Duodenal mucosa (tissue), 2 donors: ENCODE data around the gene IFT122.
"Not testable (repeated sequence)": the region's sequence is repeated elsewhere in the genome, so short reads cannot be mapped to it uniquely, and the experiment has no call there.

Experiments
- H3K27ac ChIP-seq: one replicate; pipeline ENCODE4 v1.7.0; 2013; ENCODE audit warnings: low read depth, low read length
- H3K27me3 ChIP-seq, 2 donors: one replicate each; pipeline ENCODE4 v1.7.0; 2013; ENCODE audit warnings: low read length in 2 of 2, control low read depth in 1 of 2; ENCODE audit not compliant: insufficient read depth in 2 of 2, control insufficient read depth in 1 of 2
- H3K36me3 ChIP-seq, 2 donors: one replicate each; pipeline ENCODE4 v1.7.0; 2013; ENCODE audit warnings: low read length in 2 of 2, control low read depth in 1 of 2; ENCODE audit not compliant: insufficient read depth in 2 of 2, control insufficient read depth in 1 of 2
- H3K4me1 ChIP-seq, 2 donors: one replicate each; pipeline ENCODE4 v1.7.0; 2013; ENCODE audit warnings: low read length in 2 of 2, control low read depth in 1 of 2; ENCODE audit not compliant: insufficient read depth in 2 of 2, control insufficient read depth in 1 of 2
- H3K4me3 ChIP-seq, 2 donors: one replicate each; pipeline ENCODE4 v1.7.0; 2013; ENCODE audit warnings: low read length in 2 of 2, low read depth in 1 of 2
- H3K9ac ChIP-seq, 2 donors: one replicate each; pipeline ENCODE4 v1.7.0; 2013; ENCODE audit warnings: low read length in 2 of 2, low read depth in 1 of 2
- H3K9me3 ChIP-seq, 2 donors: one replicate each; pipeline ENCODE4 v1.7.0; 2013; ENCODE audit warnings: low read length in 2 of 2, control low read depth in 1 of 2; ENCODE audit not compliant: control insufficient read depth in 1 of 2

Gene IFT122

DNA sequence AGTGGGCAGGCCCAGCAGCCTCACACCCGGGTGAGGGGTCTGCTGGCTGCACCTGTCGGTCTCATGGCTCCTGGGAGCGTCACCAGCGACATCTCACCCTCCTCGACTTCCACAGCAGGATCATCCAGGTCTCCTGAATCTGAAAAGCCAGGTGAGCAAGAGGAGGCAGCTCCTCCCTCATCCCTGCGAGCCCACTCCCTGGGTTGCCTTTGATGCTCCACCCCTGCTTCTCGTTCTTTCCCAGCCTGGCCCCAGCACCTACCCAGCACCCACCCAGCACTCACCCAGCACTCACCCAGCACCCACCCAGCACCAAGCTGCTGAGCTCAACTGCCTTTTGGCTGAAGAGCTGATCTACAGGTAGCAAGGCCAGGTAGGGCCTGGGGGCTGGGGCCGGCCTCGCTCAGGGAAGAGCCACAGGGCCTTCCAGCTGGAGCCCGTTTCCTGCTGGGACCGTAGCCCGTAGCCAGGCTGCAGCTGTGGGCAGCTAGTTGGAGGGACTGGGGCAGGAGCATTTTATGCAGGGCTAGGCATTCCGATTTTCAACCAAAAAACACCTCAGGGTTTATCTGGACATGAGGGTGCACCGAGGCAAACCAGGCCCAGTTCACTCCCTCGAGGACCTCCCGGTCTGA is 103.2 kb downstream of the IFT122 start, which contains the start of gene H1-8:
Gene H1-8 (plus strand): TSS at position 20 of the 635 bp plus-strand sequence. CDS start 44 bp downstream, at position 64.
- no peak within 1 kb of the TSS for H3K9ac ChIP-seq
- H3K9me3 ChIP-seq: no peaks in the 10 kb centered on the region
- no peak within 1 kb of the TSS for H3K4me3 ChIP-seq
- no peak within 1 kb of the TSS for H3K27ac ChIP-seq
- H3K36me3 ChIP-seq: no peaks in the 10 kb centered on the region
- H3K4me1 ChIP-seq: no peaks in the 10 kb centered on the region
- H3K27me3 ChIP-seq: no peaks in the 10 kb centered on the region

DNA sequence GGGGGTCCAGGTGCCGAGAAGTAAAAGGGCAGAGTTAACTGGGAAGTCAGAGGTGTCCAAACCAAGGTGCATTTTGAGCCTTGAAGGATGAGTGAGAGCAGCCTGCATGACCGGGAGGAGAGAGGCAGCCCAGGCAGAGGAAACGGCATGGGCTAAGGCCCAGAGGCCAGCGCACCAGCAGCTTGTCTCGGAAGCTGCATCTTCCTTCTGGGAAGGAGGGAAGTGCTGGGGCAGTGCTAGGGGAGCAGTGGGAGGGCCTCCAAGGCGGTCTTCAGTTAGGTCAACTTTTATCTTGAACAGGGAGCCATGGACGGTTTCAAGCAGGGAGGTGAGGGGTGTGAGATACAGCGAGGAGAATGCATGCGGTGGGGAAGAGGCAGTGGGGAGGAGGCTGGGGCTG is 104.0 kb downstream of the IFT122 start:
- no peaks in the 10 kb centered on the region for H3K4me1 ChIP-seq
- no peak overlapping the region for H3K9ac ChIP-seq
- H3K9me3 ChIP-seq: no peaks in the 10 kb centered on the region
- no peaks in the 10 kb centered on the region for H3K36me3 ChIP-seq
- no peak overlapping the region for H3K4me3 ChIP-seq
- no peak overlapping the region for H3K27ac ChIP-seq
- H3K27me3 ChIP-seq: no peaks in the 10 kb centered on the region

DNA sequence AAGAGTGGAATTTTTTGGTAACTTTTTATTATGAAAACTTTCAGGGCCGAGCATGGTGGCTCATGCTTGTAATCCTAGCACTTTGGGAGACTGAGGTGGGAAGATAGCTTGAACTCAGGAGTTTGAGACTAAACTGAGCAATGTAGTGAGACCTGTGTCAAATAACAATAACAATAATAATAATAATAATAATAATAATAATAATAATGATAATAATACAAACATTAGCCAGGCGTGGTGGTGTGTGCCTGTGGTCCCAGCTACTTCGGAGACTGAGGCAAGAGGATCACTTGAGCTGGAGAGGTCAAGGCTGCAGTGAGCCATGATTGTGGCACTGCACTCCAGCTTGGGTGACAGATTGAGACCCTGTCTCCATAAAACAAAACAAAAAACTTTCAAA is 105.9 kb downstream of the IFT122 start:
- not testable (repeated sequence) for H3K4me1 ChIP-seq, H3K9me3 ChIP-seq, H3K27me3 ChIP-seq, H3K4me3 ChIP-seq, H3K9ac ChIP-seq, H3K36me3 ChIP-seq, H3K27ac ChIP-seq

DNA sequence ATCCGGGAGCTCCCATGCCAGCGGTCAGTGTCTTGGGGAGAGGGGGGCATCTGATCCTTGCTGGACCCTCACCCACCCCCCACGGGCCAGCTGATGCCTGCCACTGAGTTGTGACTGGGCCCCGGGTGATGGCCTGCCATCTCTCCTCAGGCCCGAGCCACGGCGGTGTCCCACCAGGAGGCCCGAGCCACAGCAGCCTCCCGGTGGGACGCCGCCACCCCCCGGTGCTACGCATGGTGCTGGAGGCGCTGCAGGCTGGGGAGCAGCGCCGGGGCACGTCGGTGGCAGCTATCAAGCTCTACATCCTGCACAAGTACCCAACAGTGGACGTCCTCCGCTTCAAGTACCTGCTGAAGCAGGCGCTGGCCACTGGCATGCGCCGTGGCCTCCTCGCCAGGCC is 107.2 kb downstream of the IFT122 start:
- no peaks in the 10 kb centered on the region for H3K9me3 ChIP-seq
- no peaks in the 10 kb centered on the region for H3K36me3 ChIP-seq
- no peak overlapping the region for H3K27ac ChIP-seq
- H3K4me3 ChIP-seq: no peak overlapping the region
- H3K27me3 ChIP-seq: no peaks in the 10 kb centered on the region
- no peak overlapping the region for H3K9ac ChIP-seq
- no peaks in the 10 kb centered on the region for H3K4me1 ChIP-seq

DNA sequence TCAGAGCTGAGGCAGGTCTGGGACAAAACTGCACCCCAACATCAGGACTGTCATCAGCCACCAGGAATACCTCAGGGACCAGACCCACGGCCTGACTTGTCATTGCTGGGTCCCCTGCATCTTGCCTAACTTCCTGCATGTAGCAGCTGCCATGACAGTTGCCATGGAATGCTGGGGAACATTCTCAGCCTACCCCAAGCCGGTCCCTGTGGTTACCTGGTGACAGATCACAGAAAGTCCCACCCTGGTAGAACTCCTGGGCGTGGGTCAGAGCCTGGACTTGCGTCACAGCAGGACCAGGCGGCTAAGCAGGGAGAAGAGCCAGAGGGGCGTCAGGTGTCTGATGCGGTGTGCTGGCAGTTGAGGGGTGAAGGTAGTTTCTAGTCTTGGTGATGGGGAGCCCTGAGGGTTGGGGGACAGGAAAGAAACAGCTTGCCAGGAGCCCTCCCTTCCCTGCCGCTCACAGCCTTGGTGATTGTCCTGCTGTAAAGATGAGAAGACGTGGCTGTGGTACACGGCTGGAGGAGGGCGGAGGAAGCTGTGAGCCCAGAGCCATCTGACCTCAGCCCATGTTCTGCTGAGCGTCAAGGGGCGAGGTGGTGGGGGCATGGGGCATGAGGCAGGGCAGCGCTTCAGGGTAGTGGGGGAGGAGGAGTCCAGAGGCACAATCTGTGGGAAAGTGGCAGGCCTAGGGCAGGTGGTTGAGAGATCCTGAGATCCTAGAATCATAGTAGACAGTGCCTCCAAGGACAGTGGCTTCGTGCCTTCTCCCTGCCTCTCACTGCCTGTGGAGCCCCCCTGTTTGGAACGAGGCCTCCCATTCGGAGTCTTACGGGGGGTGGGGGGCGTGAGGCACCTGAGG is 108.3 kb downstream of the IFT122 start:
- no peak overlapping the region for H3K9ac ChIP-seq

DNA sequence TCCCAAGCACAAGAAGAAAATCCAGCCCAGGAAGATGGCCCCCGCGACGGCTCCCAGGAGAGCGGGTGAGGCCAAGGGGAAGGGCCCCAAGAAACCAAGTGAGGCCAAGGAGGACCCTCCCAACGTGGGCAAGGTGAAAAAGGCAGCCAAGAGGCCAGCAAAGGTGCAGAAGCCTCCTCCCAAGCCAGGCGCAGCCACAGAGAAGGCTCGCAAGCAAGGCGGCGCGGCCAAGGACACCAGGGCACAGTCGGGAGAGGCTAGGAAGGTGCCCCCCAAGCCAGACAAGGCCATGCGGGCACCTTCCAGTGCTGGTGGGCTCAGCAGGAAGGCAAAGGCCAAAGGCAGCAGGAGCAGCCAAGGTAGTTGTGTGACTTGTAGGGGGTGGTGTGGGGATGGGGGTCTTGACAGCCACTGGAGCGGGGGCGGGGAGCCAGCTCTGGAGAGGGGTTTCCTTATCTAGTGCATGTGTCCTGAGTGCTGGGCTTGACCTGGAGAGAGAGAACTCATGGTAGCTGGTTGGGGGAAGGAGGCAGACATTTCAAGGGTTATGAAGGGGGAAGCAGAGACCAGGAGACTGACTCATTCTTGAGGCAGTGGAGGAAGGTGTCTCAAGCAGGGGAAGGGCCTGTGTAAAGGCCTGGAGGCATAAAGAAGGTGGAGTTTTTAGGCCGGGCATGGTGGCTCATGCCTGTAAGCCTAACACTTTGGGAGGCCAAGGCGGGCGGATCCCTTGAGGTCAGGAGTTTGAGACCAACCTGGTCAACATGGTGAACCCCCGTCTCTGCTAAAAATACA is 109.2 kb downstream of the IFT122 start:
- Histone ChIP-seq H3K4me1 (peaks cover under 1 to 10% of the 10 kb centered on the region in 2 donors), H3K36me3 (no peaks in the 10 kb centered on the region), H3K4me3 (no peak overlapping the region), H3K9ac (no peak overlapping the region), H3K27me3 (no peaks in the 10 kb centered on the region), H3K9me3 (no peaks in the 10 kb centered on the region), H3K27ac (no peak overlapping the region)

More for the DNA sequence above, 108.3 kb downstream of the IFT122 start:
- Histone ChIP-seq H3K36me3 (no peaks in the 10 kb centered on the region), H3K27me3 (no peaks in the 10 kb centered on the region), H3K9me3 (no peaks in the 10 kb centered on the region), H3K4me3 (no peak overlapping the region), H3K27ac (no peak overlapping the region), H3K4me1 (peaks cover 0 to 2% of the 10 kb centered on the region in 2 donors)

DNA sequence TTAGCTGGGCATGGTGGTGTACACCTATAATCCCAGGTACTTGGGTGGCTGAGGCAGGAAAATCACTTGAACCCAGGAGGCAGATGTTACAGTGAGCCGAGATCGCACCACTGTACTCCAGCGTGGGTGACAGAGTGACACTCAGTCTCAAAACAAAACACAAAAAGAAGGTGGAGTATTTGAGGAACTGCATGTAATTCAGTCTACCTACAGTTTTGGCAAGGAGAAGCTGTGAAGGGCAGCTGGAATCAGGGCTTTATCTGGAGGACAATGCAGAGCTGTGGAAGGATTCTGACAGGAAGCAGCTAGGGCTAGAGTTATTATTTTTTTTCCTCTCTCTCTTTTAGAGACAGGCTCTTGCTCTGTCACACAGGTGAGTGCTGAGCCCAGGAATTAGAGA is 109.8 kb downstream of the IFT122 start:
- H3K4me3 ChIP-seq: no peak overlapping the region
- H3K9me3 ChIP-seq: no peaks in the 10 kb centered on the region
- peaks cover 4 to 10% of the 10 kb centered on the region in 2 donors for H3K4me1 ChIP-seq
- H3K9ac ChIP-seq: no peak overlapping the region
- no peaks in the 10 kb centered on the region for H3K36me3 ChIP-seq
- no peaks in the 10 kb centered on the region for H3K27me3 ChIP-seq
- H3K27ac ChIP-seq: no peak overlapping the region

DNA sequence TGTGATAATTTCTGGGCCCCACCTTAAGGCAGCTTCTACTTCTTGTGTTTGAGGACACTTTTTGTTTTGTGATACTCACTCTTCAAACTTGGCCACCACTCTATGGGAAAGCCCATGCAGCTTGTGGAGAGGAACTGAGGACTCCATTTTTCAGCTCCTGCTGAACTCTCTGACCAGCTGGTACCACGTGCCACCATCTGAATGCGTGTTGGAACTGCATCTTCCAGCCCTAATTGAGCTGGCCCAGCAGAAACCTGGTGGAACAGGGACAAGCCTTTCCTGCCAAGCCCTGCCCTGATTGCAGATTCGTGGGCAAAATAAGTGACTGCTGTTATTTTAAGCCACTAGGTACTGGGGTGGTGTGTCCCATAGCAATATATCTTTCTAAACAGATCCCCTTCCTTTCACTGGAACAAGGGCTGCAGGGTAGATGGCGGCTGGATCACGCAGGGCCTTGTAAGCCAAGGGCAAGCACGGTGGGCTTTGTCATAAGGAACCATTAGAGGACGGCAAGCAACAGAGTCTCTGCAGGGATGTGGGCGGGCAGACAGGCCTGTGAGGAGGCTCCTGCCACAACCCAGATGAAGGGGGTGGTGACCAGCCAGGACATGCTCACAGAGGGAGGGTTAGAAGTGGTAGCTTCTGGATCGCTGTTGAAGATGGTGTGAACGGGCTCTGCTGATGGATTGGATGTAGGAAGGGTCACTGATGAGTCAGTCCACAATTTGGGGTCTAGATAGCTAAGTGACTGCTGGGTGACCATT is 112.4 kb downstream of the IFT122 start:
- H3K9me3 ChIP-seq: no peaks in the 10 kb centered on the region
- H3K9ac ChIP-seq: no peak overlapping the region
- H3K27ac ChIP-seq: no peak overlapping the region
- H3K27me3 ChIP-seq: no peaks in the 10 kb centered on the region
- no peak overlapping the region for H3K4me3 ChIP-seq
- H3K4me1 ChIP-seq: peaks cover 4 to 10% of the 10 kb centered on the region in 2 donors
- no peaks in the 10 kb centered on the region for H3K36me3 ChIP-seq

DNA sequence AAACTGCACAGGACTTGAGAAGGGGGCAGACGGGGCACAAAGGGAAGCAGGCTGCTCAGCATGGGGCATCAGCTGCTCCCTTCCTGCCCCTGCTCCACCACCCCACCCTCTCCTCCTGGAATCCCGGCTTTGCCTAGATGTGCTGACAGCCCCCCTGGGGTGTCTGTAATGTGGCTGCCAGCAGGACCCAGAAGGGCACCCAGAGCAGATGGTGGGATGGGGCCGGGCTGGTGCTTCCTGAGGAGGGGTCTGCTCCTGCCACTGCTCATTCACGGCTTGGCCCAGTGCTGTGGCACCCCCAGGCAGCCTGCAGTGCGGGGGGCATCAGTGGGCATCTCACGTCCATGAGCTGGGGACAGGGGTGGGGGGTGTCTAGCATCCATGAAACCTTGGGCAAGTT is 113.1 kb downstream of the IFT122 start:
- H3K9ac ChIP-seq: no peak overlapping the region
- H3K27me3 ChIP-seq: no peaks in the 10 kb centered on the region
- no peak overlapping the region for H3K4me3 ChIP-seq
- no peaks in the 10 kb centered on the region for H3K9me3 ChIP-seq
- H3K27ac ChIP-seq: no peak overlapping the region
- peaks cover 0 to 3% of the 10 kb centered on the region in 2 donors for H3K36me3 ChIP-seq
- H3K4me1 ChIP-seq: peaks cover 4 to 10% of the 10 kb centered on the region in 2 donors
